ENCODE data around the gene HPSE2.

GRCh38 chr10:98649170-98649569 lies 586.5 kb downstream of the HPSE2 start:
- no peak for TF ChIP-seq YY1 (IDR thresholded peaks at IDR 0.05; ENCODE audit: low read depth)
- TF ChIP-seq EP300 (IDR thresholded peaks at IDR 0.05; ENCODE audit: borderline replicate concordance), result no peak
- TF ChIP-seq NFIC (IDR thresholded peaks at IDR 0.05), result no peak
- no peak for TF ChIP-seq FOXM1 (IDR thresholded peaks at IDR 0.05; ENCODE audit: borderline replicate concordance, low read depth)
- no peak for TF ChIP-seq TEAD4 (IDR thresholded peaks at IDR 0.05)
- TF ChIP-seq RAD21 (IDR thresholded peaks at IDR 0.05; ENCODE audit: low read depth), result no peak
- no peak for TF ChIP-seq CEBPB (IDR thresholded peaks at IDR 0.05)
- TF ChIP-seq TCF12 (IDR thresholded peaks at IDR 0.05; ENCODE audit: low read depth), result no peak
- TF ChIP-seq REST (IDR thresholded peaks at IDR 0.05; ENCODE audit: low read depth), result no peak
- TF ChIP-seq ZBTB7A (IDR thresholded peaks at IDR 0.05; ENCODE audit: low read depth), result no peak
- no peak for TF ChIP-seq TAF1 (IDR thresholded peaks at IDR 0.05; ENCODE audit: low read depth)
- TF ChIP-seq MAX (IDR thresholded peaks at IDR 0.05), result no peak
